ENCODE measurements around the gene OR1D5.
"Not testable (repeated sequence)": the region's sequence is repeated elsewhere in the genome, so short reads cannot be mapped to it uniquely, and the experiment has no call there.

The OR1D5 gene

DNA sequence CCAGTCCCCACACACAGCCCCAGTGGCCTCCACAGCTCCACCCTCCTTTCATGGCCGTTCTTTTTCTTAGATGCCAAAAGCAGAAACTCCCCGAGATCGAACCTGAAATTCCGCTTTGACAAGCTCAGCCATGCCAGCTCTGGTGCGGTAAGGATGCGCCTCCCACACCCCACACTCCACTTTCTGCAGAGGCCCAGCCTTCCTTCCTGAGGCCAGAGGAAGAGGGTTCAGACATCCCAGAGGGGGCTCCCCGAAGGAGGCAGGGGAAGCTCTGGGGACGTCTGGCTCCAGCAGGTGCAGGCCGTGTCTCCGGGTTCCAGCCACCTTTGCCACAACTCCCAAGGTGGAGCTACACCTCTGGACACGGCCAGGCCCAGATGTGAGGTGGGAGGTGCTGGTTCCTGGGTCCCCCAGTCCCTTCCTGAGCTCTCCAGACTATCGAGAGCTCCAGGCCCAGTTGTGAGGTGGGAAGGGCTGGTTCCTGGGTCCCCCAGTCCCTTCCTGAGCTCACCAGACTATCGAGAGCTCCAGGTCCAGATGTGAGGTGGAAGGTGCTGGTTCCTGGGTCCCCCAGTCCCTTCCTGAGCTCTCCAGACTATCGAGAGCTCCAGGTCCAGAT lies 32.4 kb downstream of the OR1D5 start:
- not testable (repeated sequence) for H3K18ac ChIP-seq (ENCODE audit: low read length); H3K4me1 ChIP-seq (ENCODE audit: control insufficient read depth, low read depth, low read length); H3K27ac ChIP-seq (ENCODE audit: low read depth, low read length); H2BK5ac ChIP-seq (ENCODE audit: low read length); H3K56ac ChIP-seq (ENCODE audit: low read length); H2BK120ac ChIP-seq (ENCODE audit: low read depth, low read length); H2AK5ac ChIP-seq (ENCODE audit: low read length); H3K36me3 ChIP-seq (ENCODE audit: control insufficient read depth, insufficient read depth, low read length); DNase-seq; H3K9ac ChIP-seq (ENCODE audit: low read length); H3K23ac ChIP-seq (ENCODE audit: low read length); H3K79me1 ChIP-seq (ENCODE audit: low read length); H4K8ac ChIP-seq (ENCODE audit: low read depth, low read length); H3K79me2 ChIP-seq (ENCODE audit: control insufficient read depth, insufficient read depth, low read length); H2BK15ac ChIP-seq (replicated peaks; ENCODE audit: low read depth); H3K4me2 ChIP-seq (ENCODE audit: low read length); H3K4me3 ChIP-seq (ENCODE audit: low read length); H4K5ac ChIP-seq (ENCODE audit: low read length); H3K27me3 ChIP-seq (ENCODE audit: insufficient read depth, low read length, poor library complexity); H3K4ac ChIP-seq (ENCODE audit: low read depth, low read length)
- WGBS (ENCODE audit: extremely low coverage, insufficient coverage, low lambda C conversion rate), result no CpG with 5 or more reads among the region's 14 CpGs

DNA sequence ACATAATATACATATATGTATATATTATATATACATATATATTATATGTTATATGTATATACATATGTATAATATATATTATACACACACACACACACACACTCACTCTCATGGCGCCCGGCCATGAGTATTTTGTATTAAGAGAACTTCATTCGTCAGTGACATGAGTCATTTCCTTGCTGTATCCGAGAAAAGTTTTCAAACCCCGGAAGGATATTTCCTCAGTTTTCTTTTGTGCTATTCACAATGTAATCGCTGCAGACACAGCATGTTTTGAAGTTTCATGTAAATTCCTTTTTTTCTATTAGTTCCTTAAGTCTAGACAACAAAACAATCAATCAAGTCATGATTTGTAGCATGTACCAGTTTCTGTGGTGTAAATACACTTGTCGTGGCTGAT lies 33.3 kb downstream of the OR1D5 start:
- no peaks in the 10 kb centered on the region for H3K27me3 ChIP-seq (ENCODE audit: insufficient read depth, low read length, poor library complexity)
- no peak overlapping the region for H3K9ac ChIP-seq (ENCODE audit: low read length)
- no peak overlapping the region for H4K5ac ChIP-seq (ENCODE audit: low read length)
- H3K56ac ChIP-seq (ENCODE audit: low read length), result no peak overlapping the region
- no CpG with 5 or more reads among the region's 7 CpGs for WGBS (ENCODE audit: extremely low coverage, insufficient coverage, low lambda C conversion rate)
- no peaks in the 10 kb centered on the region for H3K4me1 ChIP-seq (ENCODE audit: control insufficient read depth, low read depth, low read length)
- H4K8ac ChIP-seq (ENCODE audit: low read depth, low read length), result no peak overlapping the region
- H3K79me2 ChIP-seq (ENCODE audit: control insufficient read depth, insufficient read depth, low read length), result no peaks in the 10 kb centered on the region
- no peak overlapping the region for H3K27ac ChIP-seq (ENCODE audit: low read depth, low read length)
- no peaks in the 10 kb centered on the region for H3K79me1 ChIP-seq (ENCODE audit: low read length)
- no peak overlapping the region for H3K4ac ChIP-seq (ENCODE audit: low read depth, low read length)
- no peak overlapping the region for H3K18ac ChIP-seq (ENCODE audit: low read length)
- no peak overlapping the region for H2BK5ac ChIP-seq (ENCODE audit: low read length)
- no peak overlapping the region for H2BK15ac ChIP-seq (replicated peaks; ENCODE audit: low read depth)
- no peak overlapping the region for H2BK120ac ChIP-seq (ENCODE audit: low read depth, low read length)
- H3K4me3 ChIP-seq (ENCODE audit: low read length), result no peak overlapping the region
- no peak overlapping the region for H3K23ac ChIP-seq (ENCODE audit: low read length)
- DNase-seq, result no peak
- H2AK5ac ChIP-seq (ENCODE audit: low read length), result no peak overlapping the region
- H3K36me3 ChIP-seq (ENCODE audit: control insufficient read depth, insufficient read depth, low read length), result peaks cover 3% of the 10 kb centered on the region
- H3K4me2 ChIP-seq (ENCODE audit: low read length), result no peak overlapping the region

DNA sequence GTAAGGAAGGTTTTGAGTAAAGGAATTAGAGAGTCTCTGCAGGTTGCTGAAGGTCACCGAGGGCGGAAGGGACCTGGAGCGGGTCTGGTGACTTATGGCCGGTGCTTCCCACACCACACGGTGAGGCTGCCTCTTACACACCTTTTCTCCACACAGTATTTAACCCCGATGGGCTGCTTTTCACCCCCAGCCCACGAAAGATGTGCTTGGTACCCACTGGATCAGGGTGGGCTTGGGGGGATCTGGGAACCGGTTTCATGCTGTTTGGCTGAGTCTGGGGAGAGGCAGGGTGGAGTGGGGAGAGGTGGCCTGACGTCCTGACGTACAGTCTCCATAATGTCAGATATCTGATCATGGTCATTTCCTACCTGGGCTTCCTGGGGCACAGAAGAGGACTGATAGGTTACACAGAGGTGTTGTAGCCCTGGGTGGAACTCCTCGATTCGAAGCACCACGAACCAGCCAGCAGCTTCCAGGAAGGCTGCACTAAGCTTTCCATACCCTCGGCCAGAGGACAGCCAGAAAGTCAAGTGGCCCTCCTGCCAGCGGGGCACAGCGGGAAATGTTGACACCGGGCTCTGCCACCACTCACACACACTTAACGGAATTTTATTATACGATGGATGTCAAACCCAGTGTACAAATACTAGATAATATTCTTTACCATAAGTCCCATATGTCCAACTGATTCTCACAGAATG lies 34.0 kb downstream of the OR1D5 start:
- Histone ChIP-seq H3K4me3 (ENCODE audit: low read length) (no peak overlapping the region), H3K79me1 (ENCODE audit: low read length) (no peaks in the 10 kb centered on the region), H3K36me3 (ENCODE audit: control insufficient read depth, insufficient read depth, low read length) (peaks cover 3% of the 10 kb centered on the region), H2AK5ac (ENCODE audit: low read length) (no peak overlapping the region), H3K18ac (ENCODE audit: low read length) (no peak overlapping the region), H3K4me2 (ENCODE audit: low read length) (no peak overlapping the region), H2BK120ac (ENCODE audit: low read depth, low read length) (no peak overlapping the region), H4K8ac (ENCODE audit: low read depth, low read length) (no peak overlapping the region), H3K27me3 (ENCODE audit: insufficient read depth, low read length, poor library complexity) (no peaks in the 10 kb centered on the region), H4K5ac (ENCODE audit: low read length) (no peak overlapping the region), H2BK5ac (ENCODE audit: low read length) (no peak overlapping the region), H3K4ac (ENCODE audit: low read depth, low read length) (no peak overlapping the region), H3K79me2 (ENCODE audit: control insufficient read depth, insufficient read depth, low read length) (no peaks in the 10 kb centered on the region), H3K56ac (ENCODE audit: low read length) (no peak overlapping the region), H3K9ac (ENCODE audit: low read length) (no peak overlapping the region), H3K27ac (ENCODE audit: low read depth, low read length) (no peak overlapping the region), H3K4me1 (ENCODE audit: control insufficient read depth, low read depth, low read length) (no peaks in the 10 kb centered on the region), H2BK15ac (replicated peaks; ENCODE audit: low read depth) (no peak overlapping the region), H3K23ac (ENCODE audit: low read length) (no peak overlapping the region)
- DNase-seq, result no peak
- WGBS (ENCODE audit: extremely low coverage, insufficient coverage, low lambda C conversion rate), result no CpG with 5 or more reads among the region's 19 CpGs

DNA sequence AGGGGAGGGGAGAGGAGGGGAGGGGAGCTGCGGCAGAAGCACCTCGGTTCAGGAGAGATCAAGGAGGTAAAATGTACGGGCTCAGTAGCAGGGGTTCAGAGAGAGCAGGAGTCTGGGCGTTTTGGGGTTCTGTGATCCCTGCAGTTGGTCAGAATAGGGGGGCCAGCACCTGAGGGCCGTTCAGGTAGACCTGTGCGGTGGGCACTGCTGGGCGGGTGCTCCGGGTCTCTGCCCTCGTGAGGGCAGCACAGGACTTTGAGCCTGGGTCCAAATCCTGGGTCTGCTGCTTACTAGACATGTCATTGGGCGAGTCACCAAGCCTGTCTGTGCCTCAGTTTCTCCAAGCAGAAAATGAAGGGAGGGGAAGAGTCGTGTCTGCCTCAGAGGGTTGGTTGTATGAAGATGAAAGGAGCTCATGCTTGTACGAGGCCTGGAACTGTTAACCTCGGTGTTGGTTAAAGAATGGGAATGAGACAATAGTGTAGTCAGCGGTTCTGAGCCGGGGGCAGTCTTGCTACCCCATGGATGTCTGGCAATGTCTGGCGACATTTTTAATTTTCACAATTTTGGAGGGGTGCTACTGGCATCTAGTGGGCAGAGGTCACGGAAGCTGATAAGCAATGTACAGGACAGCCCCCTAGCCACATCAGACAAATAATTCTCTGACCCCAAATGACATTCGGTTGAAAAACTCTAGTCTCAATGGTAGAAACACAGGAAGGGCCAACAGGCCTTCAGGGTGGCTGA lies 35.4 kb downstream of the OR1D5 start:
- Histone ChIP-seq H4K8ac (ENCODE audit: low read depth, low read length) (no peak overlapping the region), H3K27ac (ENCODE audit: low read depth, low read length) (no peak overlapping the region), H2AK5ac (ENCODE audit: low read length) (no peak overlapping the region), H2BK120ac (ENCODE audit: low read depth, low read length) (no peak overlapping the region), H3K4ac (ENCODE audit: low read depth, low read length) (no peak overlapping the region), H3K27me3 (ENCODE audit: insufficient read depth, low read length, poor library complexity) (no peaks in the 10 kb centered on the region), H3K4me1 (ENCODE audit: control insufficient read depth, low read depth, low read length) (no peaks in the 10 kb centered on the region), H3K56ac (ENCODE audit: low read length) (no peak overlapping the region), H3K79me1 (ENCODE audit: low read length) (no peaks in the 10 kb centered on the region), H2BK5ac (ENCODE audit: low read length) (no peak overlapping the region), H4K5ac (ENCODE audit: low read length) (no peak overlapping the region), H3K79me2 (ENCODE audit: control insufficient read depth, insufficient read depth, low read length) (no peaks in the 10 kb centered on the region), H3K4me2 (ENCODE audit: low read length) (no peak overlapping the region), H3K36me3 (ENCODE audit: control insufficient read depth, insufficient read depth, low read length) (peaks cover 3% of the 10 kb centered on the region), H2BK15ac (replicated peaks; ENCODE audit: low read depth) (no peak overlapping the region), H3K9ac (ENCODE audit: low read length) (no peak overlapping the region), H3K23ac (ENCODE audit: low read length) (no peak overlapping the region), H3K18ac (ENCODE audit: low read length) (no peak overlapping the region), H3K4me3 (ENCODE audit: low read length) (no peak overlapping the region)
- DNase-seq, result no peak
- WGBS (ENCODE audit: extremely low coverage, insufficient coverage, low lambda C conversion rate), result no CpG with 5 or more reads among the region's 18 CpGs

DNA sequence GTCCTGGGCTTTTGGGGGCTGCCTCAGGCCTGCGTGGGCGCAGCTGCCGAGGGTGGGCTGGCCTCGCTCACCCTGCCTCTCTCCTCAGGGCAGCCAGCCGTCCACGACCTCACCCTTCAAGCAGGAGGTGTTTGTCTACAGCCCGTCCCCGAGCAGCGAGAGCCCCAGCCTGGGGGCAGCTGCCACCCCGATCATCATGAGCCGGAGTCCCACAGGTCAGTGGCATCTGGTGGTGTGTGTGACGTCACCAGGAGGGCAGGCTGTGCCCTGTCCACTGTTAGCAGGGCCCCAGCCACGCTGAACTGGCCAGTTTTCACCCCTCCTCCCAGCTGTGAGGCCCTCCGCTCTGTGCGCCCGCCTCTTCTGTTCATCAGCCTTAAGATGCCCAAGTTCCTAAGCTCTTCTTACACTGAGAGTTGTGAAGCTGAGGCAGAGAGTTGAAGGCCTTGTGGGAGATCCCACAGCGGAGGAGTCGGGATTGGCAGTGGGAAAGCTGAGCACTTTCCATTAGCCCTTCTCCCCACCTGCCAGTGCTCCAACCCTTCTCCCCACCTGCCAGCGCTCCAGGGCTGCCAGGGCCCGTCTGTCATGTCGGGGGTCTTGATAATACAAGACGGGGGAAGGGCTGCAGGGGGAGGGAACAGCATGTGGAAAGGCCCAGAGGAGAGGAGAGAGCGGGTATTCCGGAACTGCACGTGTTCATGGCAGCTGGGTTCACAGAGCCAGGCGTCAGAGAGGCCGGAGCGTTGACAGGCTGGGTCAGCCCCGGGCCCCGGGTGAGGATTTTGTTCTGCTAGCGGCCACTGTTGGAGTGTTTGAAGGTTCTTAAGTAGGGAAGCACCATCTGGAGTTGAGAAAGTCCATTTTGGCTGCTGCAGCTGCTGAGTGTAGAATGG lies 36.3 kb downstream of the OR1D5 start:
- DNase-seq, result no peak
- Histone ChIP-seq H2BK15ac (replicated peaks; ENCODE audit: low read depth) (no peak overlapping the region), H3K18ac (ENCODE audit: low read length) (no peak overlapping the region), H2BK5ac (ENCODE audit: low read length) (no peak overlapping the region), H3K4ac (ENCODE audit: low read depth, low read length) (no peak overlapping the region), H3K56ac (ENCODE audit: low read length) (no peak overlapping the region), H2BK120ac (ENCODE audit: low read depth, low read length) (no peak overlapping the region), H3K79me1 (ENCODE audit: low read length) (no peaks in the 10 kb centered on the region), H3K4me1 (ENCODE audit: control insufficient read depth, low read depth, low read length) (no peaks in the 10 kb centered on the region), H2AK5ac (ENCODE audit: low read length) (no peak overlapping the region), H3K27me3 (ENCODE audit: insufficient read depth, low read length, poor library complexity) (no peaks in the 10 kb centered on the region), H3K23ac (ENCODE audit: low read length) (no peak overlapping the region), H3K79me2 (ENCODE audit: control insufficient read depth, insufficient read depth, low read length) (no peaks in the 10 kb centered on the region), H3K4me2 (ENCODE audit: low read length) (no peak overlapping the region), H4K8ac (ENCODE audit: low read depth, low read length) (no peak overlapping the region), H3K36me3 (ENCODE audit: control insufficient read depth, insufficient read depth, low read length) (peaks cover 3% of the 10 kb centered on the region), H3K27ac (ENCODE audit: low read depth, low read length) (no peak overlapping the region), H3K9ac (ENCODE audit: low read length) (no peak overlapping the region), H3K4me3 (ENCODE audit: low read length) (no peak overlapping the region), H4K5ac (ENCODE audit: low read length) (no peak overlapping the region)
- WGBS (ENCODE audit: extremely low coverage, insufficient coverage, low lambda C conversion rate), result no CpG with 5 or more reads among the region's 31 CpGs

Measured in mesendoderm (in vitro differentiated cells).